ENCODE data around the gene YBX2.
"Not testable (repeated sequence)": the region's sequence is repeated elsewhere in the genome, so short reads cannot be mapped to it uniquely, and the experiment has no call there.

Gene YBX2

GRCh38 chr17:7294614-7295153 is at the start of gene YBX2:
Gene YBX2, minus strand, starts transcription at chr17:7294639. Its CDS starts 139 bp downstream, at chr17:7294500.
- DNase-seq, result peak; percentile 54 to 66

GRCh38 chr17:7343250-7343649 is 48.8 kb upstream of the YBX2 start:
- DNase-seq, result no peak

GRCh38 chr17:7341842-7342241 is 47.4 kb upstream of the YBX2 start:
- no peak for DNase-seq

GRCh38 chr17:7340179-7340578 is 45.7 kb upstream of the YBX2 start:
- no peak for DNase-seq

GRCh38 chr17:7337600-7337999 is 43.2 kb upstream of the YBX2 start:
- not testable (repeated sequence) for DNase-seq

GRCh38 chr17:7336240-7337175 is 42.1 kb upstream of the YBX2 start, which contains the start of gene ACAP1:
Gene ACAP1, plus strand, starts transcription at chr17:7336529. Its CDS starts 206 bp downstream, at chr17:7336735.
- DNase-seq, result peak; percentile 81 to 84

GRCh38 chr17:7335765-7336164 is 41.3 kb upstream of the YBX2 start:
- not testable (repeated sequence) for DNase-seq

GRCh38 chr17:7334938-7335538 is 40.6 kb upstream of the YBX2 start:
- no peak for DNase-seq

- not testable (repeated sequence) for DNase-seq
These were observed 38.2 kb upstream of the YBX2 start for GRCh38 chr17:7332600-7333069.

GRCh38 chr17:7332111-7332510 is 37.7 kb upstream of the YBX2 start:
- no peak for DNase-seq

- no peak for DNase-seq
These were observed 36.2 kb upstream of the YBX2 start for GRCh38 chr17:7330638-7331015.

GRCh38 chr17:7329997-7330637 is 35.7 kb upstream of the YBX2 start:
- peak; percentile 67 to 70 for DNase-seq

GRCh38 chr17:7329374-7329996 is 35.0 kb upstream of the YBX2 start:
- peak; percentile 94 for DNase-seq

- no peak for DNase-seq
These were observed 34.5 kb upstream of the YBX2 start, which contains the start of gene NEURL4 for GRCh38 chr17:7328840-7329373. Gene NEURL4, minus strand, starts transcription at chr17:7329335. Its CDS starts 23 bp downstream, at chr17:7329312.

GRCh38 chr17:7328009-7328408 is 33.6 kb upstream of the YBX2 start:
- DNase-seq, result no peak

GRCh38 chr17:7327501-7327900 is 33.1 kb upstream of the YBX2 start:
- DNase-seq, result no peak

GRCh38 chr17:7327056-7327455 is 32.6 kb upstream of the YBX2 start:
- DNase-seq, result no peak

GRCh38 chr17:7326186-7326585 is 31.7 kb upstream of the YBX2 start:
- no peak for DNase-seq

GRCh38 chr17:7325031-7325528 is 30.6 kb upstream of the YBX2 start:
- no peak for DNase-seq

- no peak for DNase-seq
These were observed 30.0 kb upstream of the YBX2 start for GRCh38 chr17:7324438-7324779.

GRCh38 chr17:7323731-7324437 is 29.4 kb upstream of the YBX2 start:
- peak; percentile 57 to 59 for DNase-seq
